IMR-90 (cell line): Measurements from ENCODE around the gene SLC35E4. TPM values are rescaled to one million over a fixed set of nuclear protein-coding genes. Genes with fewer than 3 reads are reported as not detected.

ENCODE experiments used
- ATAC-seq: fragments of 200-7000 bp; cut with Tn5 transposase; 2 replicates; pipeline ENCODE4 v1.9.1; 2020; ENCODE audit warnings: low read depth, mild to moderate bottlenecking, moderate library complexity
- BruUV-seq: library from RNA; stranded (reverse); fragments of 400-500 nt; replicated peaks from 2 replicates; lab custom pipeline; 2021; lab: Mats Ljungman, UMichigan
- CTCF ChIA-PET: fragments of 300-600 bp; formaldehyde crosslinking; extraction: SDS; loops from one replicate; lab custom pipeline; 2021; ENCODE audit warnings: antibody characterized with exemption; lab: Yijun Ruan, JAX
- POLR2A ChIA-PET: fragments of 300-600 bp; sonication (Branson Sonifier 250); formaldehyde crosslinking; loops from one replicate; lab custom pipeline; 2022; ENCODE audit warnings: antibody characterized with exemption; ENCODE audit not compliant: unreplicated experiment; lab: Charles Lee
- DNase-seq: peaks from one replicate; pipeline ENCODE4 v3.0.0; 2013
- H2AFZ ChIP-seq: replicated peaks from 2 replicates; pipeline ENCODE3; 2013; ENCODE audit warnings: low read length, mild to moderate bottlenecking; ENCODE audit not compliant: poor library complexity
- H2AK5ac ChIP-seq: 2 replicates; pipeline ENCODE4 v1.6.1; 2013; ENCODE audit warnings: low read depth, low read length, inconsistent platforms
- H2AK9ac ChIP-seq: replicated peaks from 2 replicates; pipeline ENCODE3; 2013; ENCODE audit warnings: mild to moderate bottlenecking, low read depth, low read length, moderate library complexity; ENCODE audit not compliant: poor library complexity
- H2BK120ac ChIP-seq: 2 replicates; pipeline ENCODE4 v1.6.1; 2013; ENCODE audit warnings: low read depth, low read length, inconsistent platforms
- H2BK15ac ChIP-seq: 3 replicates; pipeline ENCODE4 v1.6.1; 2013; ENCODE audit warnings: low read depth, low read length, inconsistent platforms
- H2BK20ac ChIP-seq: 2 replicates; pipeline ENCODE4 v1.6.1; 2013; ENCODE audit warnings: low read depth, mild to moderate bottlenecking, inconsistent platforms, low read length, moderate library complexity
- H2BK5ac ChIP-seq: 2 replicates; pipeline ENCODE4 v1.6.1; 2013; ENCODE audit warnings: mild to moderate bottlenecking, low read depth, low read length, inconsistent platforms; ENCODE audit not compliant: poor library complexity, severe bottlenecking
- H3K14ac ChIP-seq: replicated peaks from 2 replicates; pipeline ENCODE4 v1.6.1; 2013; ENCODE audit warnings: low read depth, low read length, inconsistent platforms
- H3K18ac ChIP-seq: 2 replicates; pipeline ENCODE4 v1.6.1; 2013; ENCODE audit warnings: low read depth, low read length, control low read depth
- H3K23ac ChIP-seq: 2 replicates; pipeline ENCODE4 v1.6.1; 2013; ENCODE audit warnings: low read depth, low read length, inconsistent platforms
- H3K27ac ChIP-seq: 2 replicates; pipeline ENCODE4 v1.5.1; 2013; ENCODE audit warnings: mild to moderate bottlenecking, control low read depth, low read length; ENCODE audit not compliant: insufficient read depth
- H3K27me3 ChIP-seq: 2 replicates; pipeline ENCODE4 v1.6.1; 2013; ENCODE audit warnings: low read length; ENCODE audit not compliant: control insufficient read depth, insufficient read depth
- H3K36me3 ChIP-seq: 2 replicates; pipeline ENCODE4 v1.6.1; 2013; ENCODE audit warnings: low read length, mixed read lengths; ENCODE audit not compliant: control insufficient read depth, insufficient read depth
- H3K4ac ChIP-seq: 2 replicates; pipeline ENCODE4 v1.6.1; 2013; ENCODE audit warnings: low read depth, low read length, inconsistent platforms
- H3K4me1 ChIP-seq: 2 replicates; pipeline ENCODE4 v1.6.1; 2013; ENCODE audit warnings: low read length, mixed read lengths; ENCODE audit not compliant: control insufficient read depth, insufficient read depth
- H3K4me2 ChIP-seq: 2 replicates; pipeline ENCODE4 v1.6.1; 2013; ENCODE audit warnings: low read depth, mild to moderate bottlenecking, control low read depth, low read length, moderate library complexity
- H3K4me3 ChIP-seq: 2 replicates; pipeline ENCODE4 v1.5.1; 2013; ENCODE audit warnings: low read depth, mild to moderate bottlenecking, control low read depth, low read length, moderate library complexity; ENCODE audit not compliant: insufficient read depth
- H3K56ac ChIP-seq: 2 replicates; pipeline ENCODE4 v1.6.1; 2013; ENCODE audit warnings: low read length, inconsistent platforms; ENCODE audit not compliant: insufficient read depth; ENCODE audit errors: extremely low read depth
- H3K79me1 ChIP-seq, 2 experiments: 2 replicates each; pipeline ENCODE4 v1.6.1; 2013; ENCODE audit warnings: low read length in 2 of 2, inconsistent platforms in 1 of 2, low read depth in 1 of 2
- H3K9ac ChIP-seq: 2 replicates; pipeline ENCODE4 v1.6.1; 2013; ENCODE audit warnings: low read depth, low read length, control low read depth
- H3K9me1 ChIP-seq: 2 replicates; pipeline ENCODE4 v1.6.1; 2013; ENCODE audit warnings: low read length, inconsistent platforms; ENCODE audit not compliant: insufficient read depth
- H3K9me3 ChIP-seq: 2 replicates; pipeline ENCODE4 v1.6.1; 2013; ENCODE audit warnings: low read length; ENCODE audit not compliant: control insufficient read depth, insufficient read depth
- H4K20me1 ChIP-seq: 2 replicates; pipeline ENCODE4 v1.6.1; 2013; ENCODE audit warnings: low read length, inconsistent platforms; ENCODE audit not compliant: insufficient read depth
- H4K5ac ChIP-seq: 2 replicates; pipeline ENCODE4 v1.6.1; 2013; ENCODE audit warnings: mild to moderate bottlenecking, low read depth, low read length, control low read depth
- H4K8ac ChIP-seq, 2 experiments: 2 replicates each; pipeline ENCODE4 v1.6.1; 2013; ENCODE audit warnings: low read depth in 2 of 2, low read length in 2 of 2, control low read depth in 1 of 2, inconsistent platforms in 1 of 2
- H4K91ac ChIP-seq: 2 replicates; pipeline ENCODE4 v1.6.1; 2013; ENCODE audit warnings: low read depth, low read length, inconsistent platforms; ENCODE audit not compliant: insufficient read depth
- BHLHE40 ChIP-seq: fragments of 150-350 bp; IDR thresholded peaks from 2 replicates; pipeline ENCODE4 v1.6.1; 2016; ENCODE audit warnings: mild to moderate bottlenecking, low read depth, low read length
- CEBPB ChIP-seq: IDR thresholded peaks from 2 replicates; pipeline ENCODE4 v1.6.1; 2012; ENCODE audit warnings: low read depth, low read length, improper control_type of control experiment
- CHD1 ChIP-seq: IDR thresholded peaks from 2 replicates; pipeline ENCODE4 v1.6.1; 2012; ENCODE audit warnings: low read depth, low read length, improper control_type of control experiment
- CTCF ChIP-seq: conservative IDR thresholded peaks from 2 replicates; pipeline ENCODE4 v1.5.1; 2012; ENCODE audit warnings: mild to moderate bottlenecking, low read depth, low read length, improper control_type of control experiment
- FOS ChIP-seq: fragments of 150-350 bp; IDR thresholded peaks from 2 replicates; pipeline ENCODE4 v1.6.1; 2016; ENCODE audit warnings: low read depth, low read length
- MXI1 ChIP-seq: IDR thresholded peaks from 2 replicates; pipeline ENCODE4 v1.6.1; 2012; ENCODE audit warnings: low read depth, mild to moderate bottlenecking, low read length, moderate library complexity, borderline replicate concordance
- RAD21 ChIP-seq: IDR thresholded peaks from 2 replicates; pipeline ENCODE4 v1.6.1; 2012; ENCODE audit warnings: low read length, improper control_type of control experiment
- RFX5 ChIP-seq: IDR thresholded peaks from 2 replicates; pipeline ENCODE4 v1.8.0; 2012; ENCODE audit warnings: low read depth, mild to moderate bottlenecking, low read length, moderate library complexity
- SMC3 ChIP-seq: fragments of 150-350 bp; IDR thresholded peaks from 2 replicates; pipeline ENCODE4 v1.6.1; 2016; ENCODE audit warnings: low read depth, mild to moderate bottlenecking, antibody characterized with exemption, low read length, moderate library complexity
- WGBS, 2 experiments: methylation state at CpG; one replicate each; pipeline versions ENCODE4 v1.1.5 to v1.1.7; 2013; ENCODE audit warnings: missing lambda C conversion rate in 2 of 2; ENCODE audit not compliant: insufficient read length in 1 of 2; ENCODE audit errors: extremely low coverage in 2 of 2; 5-methylcytosine and 5-hydroxymethylcytosine counted together
- dilution Hi-C: fragments of 300-500 bp; cut with HindIII; formaldehyde crosslinking; loops from one replicate; pipeline ENCODE4 v1.14.3; 2018; ENCODE audit warnings: low sequenced_read_pairs; ENCODE audit not compliant: unreplicated experiment
- in situ Hi-C: fragments of 300-500 bp; cut with MboI; formaldehyde crosslinking; loops from 3 replicates; pipeline ENCODE4 v1.14.3; 2019; ENCODE audit warnings: low sequenced_read_pairs, inconsistent platforms, mixed read lengths
- intact Hi-C: fragments of 100-400 bp; cut with micrococcal nuclease; formaldehyde crosslinking; loops from 2 replicates; pipeline ENCODE4 v1.10.0; 2022
- polyA plus RNA-seq, 3 experiments: library from polyadenylated mRNA; depleted of rRNA; stranded (reverse); fragments of >200 nt; gene quantifications; 2 replicates each; pipeline ENCODE4 v1.2.3, GENCODE V29; 2012; ENCODE audit warnings: low replicate concordance in 1 of 3
- total RNA-seq: library from RNA; depleted of rRNA; stranded (reverse); fragments of >200 nt; gene quantifications from 2 replicates; pipeline ENCODE4 v1.2.3, GENCODE V29; 2012

SLC35E4 gene
- total and polyA plus RNA-seq, 2 of the 4 experiments (the other 2 are of a cell fraction): 5.7 to 6.8 TPM

DNA sequence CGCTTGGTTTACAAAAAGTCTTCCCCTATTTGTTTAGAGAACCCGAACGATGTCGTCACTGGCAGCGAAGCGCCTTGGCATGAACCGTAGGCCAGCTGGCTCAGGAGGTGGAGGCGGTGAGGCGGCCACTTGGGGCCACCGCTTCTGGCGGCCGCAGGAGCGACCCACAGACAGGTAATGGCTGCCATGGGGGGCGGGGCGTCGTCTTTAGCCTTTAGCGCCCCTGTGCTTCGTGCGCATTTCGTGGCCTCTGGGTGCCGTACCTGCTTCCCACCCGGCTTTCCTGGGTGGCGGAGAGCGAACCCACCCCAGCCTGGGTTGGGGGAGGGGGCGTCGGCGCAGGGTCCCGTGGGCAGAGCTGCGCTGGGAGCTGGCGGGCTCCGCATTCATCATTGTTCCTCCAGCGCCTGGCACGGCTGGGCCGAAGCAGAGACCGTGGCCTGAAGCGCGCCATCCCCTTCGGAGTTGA lies 58.6 kb downstream of the SLC35E4 start:
- POLR2A ChIA-PET: no interaction called here
- 2% methylated on average over 7 of the region's 38 CpGs; no CpG with 5 or more reads in 1 of the 2 experiments for WGBS, 2 experiments

More for the DNA sequence above, 58.6 kb downstream of the SLC35E4 start:
- no peak overlapping the region for H3K18ac ChIP-seq
- TF ChIP-seq FOS: no peak
- no peak for TF ChIP-seq CEBPB
- TF ChIP-seq CHD1: no peak
- TF ChIP-seq BHLHE40: no peak
- no peak for TF ChIP-seq RAD21
- no peak for TF ChIP-seq SMC3
- TF ChIP-seq CTCF: no peak
- no peak for TF ChIP-seq RFX5
- TF ChIP-seq MXI1: no peak
- H2BK120ac ChIP-seq: no peak overlapping the region
- peak overlapping the region; percentile 74; the same call in 1 of the 2 replicates for H3K4ac ChIP-seq
- in situ Hi-C loops: no loop called here
- peak overlapping the region; percentile 53 for H3K9ac ChIP-seq
- no peak overlapping the region for H2AK5ac ChIP-seq
- no peak overlapping the region for H2BK15ac ChIP-seq
- no peaks in the 10 kb centered on the region for H4K20me1 ChIP-seq
- CTCF ChIA-PET: interaction anchor here (1.5 to 1.6 kb wide), 2 partner anchors 9 to 59 kb away, joined by 3 to 10 read pairs; partner anchors contain the start of gene SLC35E4
- peaks cover 3% of the 10 kb centered on the region; the same call in 1 of the 2 replicates for H3K4me1 ChIP-seq
- peak overlapping the region in 1 of 2 experiments; percentile 7; a peak in 1 of 4 replicates for H4K8ac ChIP-seq
- H2AK9ac ChIP-seq: peak overlapping the region; percentile 82
- H2AFZ ChIP-seq: peak overlapping the region; percentile 99
- ATAC-seq (peak; percentile 65), DNase-seq (peak; percentile 35)
- H3K36me3 ChIP-seq: no peaks in the 10 kb centered on the region
- no peak overlapping the region for H4K5ac ChIP-seq
- peak overlapping the region; percentile 84 for H3K4me2 ChIP-seq
- no peaks in the 10 kb centered on the region; the same call in 1 of the 2 replicates for H3K27me3 ChIP-seq
- no peak overlapping the region for H2BK20ac ChIP-seq
- no peak overlapping the region for H3K14ac ChIP-seq
- no peaks in the 10 kb centered on the region; a peak in 1 of 4 replicates for H3K79me1 ChIP-seq
- no peaks in the 10 kb centered on the region for H3K9me3 ChIP-seq
- H3K4me3 ChIP-seq: peak overlapping the region; percentile 61
- no TSS peak for BruUV-seq
- peak overlapping the region; percentile 2; the same call in 1 of the 2 replicates for H3K27ac ChIP-seq
- H2BK5ac ChIP-seq: no peak overlapping the region
- H4K91ac ChIP-seq: no peak overlapping the region
- no peak overlapping the region for H3K23ac ChIP-seq
- intact Hi-C loops: no loop called here
- dilution Hi-C loops: no loop called here
- no peak overlapping the region for H3K56ac ChIP-seq
- 0 out of 2 replicates have a peak, but pooled peaks cover 2% of the 10 kb centered on the region for H3K9me1 ChIP-seq
